CD4-positive, alpha-beta T cell (primary cell): ENCODE data around the gene EPHB1. TPM values are rescaled to one million over a fixed set of nuclear protein-coding genes. Genes with fewer than 3 reads are reported as not detected.

Experiments used
- ATAC-seq: fragments of 200-7000 bp; cut with Tn5 transposase; one replicate; pipeline ENCODE4 v1.10.0; 2022; ENCODE audit warnings: mild to moderate bottlenecking; ENCODE audit not compliant: poor library complexity
- CTCF ChIA-PET: fragments of 350-600 bp; sonication (Branson Sonifier 250); formaldehyde crosslinking; loops from one replicate; lab custom pipeline; 2021; ENCODE audit warnings: antibody characterized with exemption, inconsistent platforms; lab: Charles Lee
- POLR2A ChIA-PET: fragments of 350-600 bp; sonication (Branson Sonifier 250); formaldehyde crosslinking; loops from one replicate; lab custom pipeline; 2021; ENCODE audit warnings: antibody characterized with exemption, inconsistent platforms; lab: Charles Lee
- DNase-seq, 14 experiments: peaks; one replicate each; pipeline ENCODE4 v3.0.0-alpha.2; 2013 to 2020; ENCODE audit warnings: mixed read lengths in 2 of 14
- H3K27ac ChIP-seq, 2 donors: one replicate each; pipeline versions ENCODE4 v1.5.1 to v1.7.0; 2013; ENCODE audit warnings: low read length in 2 of 2, low read depth in 1 of 2, mild to moderate bottlenecking in 1 of 2
- H3K27me3 ChIP-seq, 2 experiments: 1 replicate in 1 of 2; 2 replicates in 1 of 2; pipeline versions ENCODE4 v1.6.1 to v1.7.0; 2013; ENCODE audit warnings: low read length in 2 of 2, control low read depth in 1 of 2, mild to moderate bottlenecking in 1 of 2, moderate library complexity in 1 of 2; ENCODE audit not compliant: insufficient read depth in 2 of 2, control insufficient read depth in 1 of 2
- H3K36me3 ChIP-seq: one replicate; pipeline ENCODE4 v1.6.1; 2013; ENCODE audit warnings: low read length, control low read depth; ENCODE audit not compliant: insufficient read depth
- H3K4me1 ChIP-seq: one replicate; pipeline ENCODE4 v1.6.1; 2013; ENCODE audit warnings: low read length, control low read depth; ENCODE audit not compliant: insufficient read depth
- H3K4me3 ChIP-seq: one replicate; pipeline ENCODE4 v1.5.1; 2013; ENCODE audit warnings: mild to moderate bottlenecking, low read length, moderate library complexity
- H3K9me3 ChIP-seq, 2 experiments: 1 replicate in 1 of 2; 2 replicates in 1 of 2; pipeline versions ENCODE4 v1.6.1 to v1.7.0; 2013; ENCODE audit warnings: low read length in 2 of 2, mild to moderate bottlenecking in 2 of 2, control low read depth in 1 of 2, moderate library complexity in 1 of 2; ENCODE audit not compliant: control insufficient read depth in 1 of 2, insufficient read depth in 1 of 2
- H3K27ac Mint-ChIP-seq: one replicate; pipeline ENCODE4 v1.8.0; 2020; ENCODE audit warnings: mixed read lengths
- H3K27me3 Mint-ChIP-seq: one replicate; pipeline ENCODE4 v1.8.0; 2021; ENCODE audit warnings: mixed read lengths
- H3K36me3 Mint-ChIP-seq: one replicate; pipeline ENCODE4 v1.8.0; 2021; ENCODE audit warnings: low read depth, mixed read lengths
- H3K4me1 Mint-ChIP-seq: one replicate; pipeline ENCODE4 v1.8.0; 2021; ENCODE audit warnings: low read depth, mixed read lengths
- H3K4me3 Mint-ChIP-seq: one replicate; pipeline ENCODE4 v1.8.0; 2020; ENCODE audit warnings: mild to moderate bottlenecking, mixed read lengths
- H3K9me3 Mint-ChIP-seq: one replicate; pipeline ENCODE4 v1.8.0; 2020; ENCODE audit warnings: mixed read lengths
- CTCF ChIP-seq: fragments of 200-600 bp; IDR thresholded peaks from one replicate; pipeline ENCODE4 v1.8.0; 2022; ENCODE audit warnings: antibody characterized with exemption, mild to moderate bottlenecking
- intact Hi-C, 2 experiments: fragments of 100-400 bp; cut with DNase I in 1 of 2; cut with micrococcal nuclease in 1 of 2; formaldehyde crosslinking; loops; one replicate each; pipeline versions ENCODE4 v1.15.1 to v1.9.0; 2023 to 2025; cut with DNase I, micrococcal nuclease
- total RNA-seq, 174 experiments: library from RNA in 2 of 174; stranded (reverse) in 2 of 174; gene quantifications; one replicate each; pipeline ENCODE4 v1.2.3 and lab custom pipeline; 2021 to 2026

The EPHB1 gene
- total RNA-seq, 2 experiments from 2014 or later: 0.08 to 0.49 TPM

GRCh38 chr3:134904241-134904771 is 109.2 kb downstream of the EPHB1 start:
- intact Hi-C loops: no loop called here
- H3K4me1 Mint-ChIP-seq: no peaks in the 10 kb centered on the region
- ChIA-PET POLR2A (no interaction called here), CTCF (no interaction called here)
- H3K9me3 Mint-ChIP-seq: no peaks in the 10 kb centered on the region
- peaks cover 0 to 3% of the 10 kb centered on the region in 2 experiments for H3K9me3 ChIP-seq
- H3K36me3 ChIP-seq: no peaks in the 10 kb centered on the region
- no peak overlapping the region for H3K4me3 ChIP-seq
- no peaks in the 10 kb centered on the region for H3K27me3 ChIP-seq
- ATAC-seq (no peak), DNase-seq (no peak)
- H3K27ac ChIP-seq: no peak overlapping the region
- H3K4me3 Mint-ChIP-seq: no peak overlapping the region
- H3K36me3 Mint-ChIP-seq: no peaks in the 10 kb centered on the region
- no peaks in the 10 kb centered on the region for H3K4me1 ChIP-seq
- TF ChIP-seq CTCF: no peak
- no peaks in the 10 kb centered on the region for H3K27me3 Mint-ChIP-seq
- H3K27ac Mint-ChIP-seq: no peak overlapping the region

GRCh38 chr3:134904776-134905646 is 110.0 kb downstream of the EPHB1 start:
- Histone ChIP-seq H3K4me3 (no peak overlapping the region), H3K27ac (no peak overlapping the region), H3K9me3 (peaks cover 0 to 3% of the 10 kb centered on the region in 2 experiments), H3K36me3 (no peaks in the 10 kb centered on the region), H3K27me3 (no peaks in the 10 kb centered on the region), H3K4me1 (no peaks in the 10 kb centered on the region)
- intact Hi-C loops: no loop called here
- H3K4me1 Mint-ChIP-seq: no peaks in the 10 kb centered on the region
- POLR2A ChIA-PET: no interaction called here
- no peak overlapping the region for H3K4me3 Mint-ChIP-seq
- no peak for TF ChIP-seq CTCF
- H3K9me3 Mint-ChIP-seq: no peaks in the 10 kb centered on the region
- CTCF ChIA-PET: no interaction called here
- DNase-seq (no peak), ATAC-seq (no peak)
- H3K27ac Mint-ChIP-seq: no peak overlapping the region
- no peaks in the 10 kb centered on the region for H3K27me3 Mint-ChIP-seq
- no peaks in the 10 kb centered on the region for H3K36me3 Mint-ChIP-seq

- Histone ChIP-seq H3K27me3 (no peaks in the 10 kb centered on the region), H3K36me3 (no peaks in the 10 kb centered on the region), H3K4me1 (no peaks in the 10 kb centered on the region), H3K9me3 (peaks cover 0 to 3% of the 10 kb centered on the region in 2 experiments), H3K4me3 (no peak overlapping the region), H3K27ac (no peak overlapping the region)
- ChIA-PET CTCF (no interaction called here), POLR2A (no interaction called here)
- no peak for DNase-seq
- no peak for ATAC-seq
- TF ChIP-seq CTCF: no peak
- Mint-ChIP-seq H3K4me3 (no peak overlapping the region), H3K27ac (no peak overlapping the region), H3K36me3 (no peaks in the 10 kb centered on the region), H3K27me3 (no peaks in the 10 kb centered on the region), H3K4me1 (no peaks in the 10 kb centered on the region), H3K9me3 (no peaks in the 10 kb centered on the region)
- intact Hi-C loops: no loop called here
Observed at GRCh38 chr3:134905647-134905935, 110.5 kb downstream of the EPHB1 start.
